ENCODE data around the gene SH3D19.

DNA sequence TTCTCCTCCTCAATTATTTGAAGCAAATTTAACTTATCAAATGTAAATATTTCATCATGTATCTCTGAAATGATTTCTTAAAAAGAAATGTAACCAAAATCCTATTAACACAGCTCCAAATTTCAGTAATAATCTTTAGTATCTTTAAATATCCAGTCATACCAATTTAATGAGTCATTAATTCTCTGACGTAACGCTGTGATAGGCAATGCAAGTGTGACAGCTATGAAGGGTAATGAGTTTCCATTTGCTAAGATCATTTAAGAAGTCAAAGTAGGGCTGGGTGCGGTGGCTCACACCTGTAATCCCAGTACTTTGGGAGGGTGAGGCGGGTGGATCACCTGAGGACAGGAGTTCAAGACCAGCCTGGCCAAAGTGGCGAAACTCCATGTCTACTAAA lies 210.4 kb downstream of the SH3D19 start:
- TF ChIP-seq POLR2A (IDR thresholded peaks at IDR 0.05; ENCODE audit: low read depth, low read length) (no peak), POLR2AphosphoS5 (IDR thresholded peaks at IDR 0.05; ENCODE audit: low read depth, low read length) (no peak)

Measured in GM12891 (cell line).